T-helper 17 cell (primary cell): ENCODE measurements around the gene CHSY3. TPM values are rescaled to one million over a fixed set of nuclear protein-coding genes. Genes with fewer than 3 reads are reported as not detected.

ENCODE experiments used
- ATAC-seq: fragments of 150-1000 bp; cut with Tn5 transposase; 2 replicates; pipeline ENCODE4 v1.10.0; 2021; ENCODE audit warnings: mild to moderate bottlenecking, moderate library complexity
- DNase-seq, 3 donors: peaks; one replicate each; pipeline versions ENCODE4 v3.0.0 to v3.0.0-alpha.2; 2020 to 2021
- H3K9me3 ChIP-seq: one replicate; pipeline ENCODE4 v1.7.0; 2013; ENCODE audit warnings: low read length, mild to moderate bottlenecking; ENCODE audit not compliant: control insufficient read depth, poor library complexity, severe bottlenecking
- H3K27ac Mint-ChIP-seq: one replicate; pipeline ENCODE4 v1.8.0; 2022; ENCODE audit warnings: mild to moderate bottlenecking, moderate library complexity, mixed read lengths
- H3K27me3 Mint-ChIP-seq: one replicate; pipeline ENCODE4 v1.8.0; 2022; ENCODE audit warnings: mixed read lengths
- H3K36me3 Mint-ChIP-seq: one replicate; pipeline ENCODE4 v1.8.0; 2022; ENCODE audit warnings: low read depth, mixed read lengths
- H3K4me1 Mint-ChIP-seq: one replicate; pipeline ENCODE4 v1.8.0; 2022; ENCODE audit warnings: mild to moderate bottlenecking, mixed read lengths
- H3K4me3 Mint-ChIP-seq: one replicate; pipeline ENCODE4 v1.8.0; 2022; ENCODE audit warnings: mild to moderate bottlenecking, moderate library complexity, mixed read lengths
- total RNA-seq, 4 donors: library from RNA in 2 of 4; stranded (reverse) in 2 of 4; gene quantifications; one replicate each; pipeline ENCODE4 v1.2.3 and lab custom pipeline; 2022 to 2026

The CHSY3 gene
- total RNA-seq, 2 donors from 2014 or later: not detected

GRCh38 chr5:130126746-130127145, 222.5 kb downstream of the CHSY3 start:
- no peaks in the 10 kb centered on the region for H3K9me3 ChIP-seq
- no peak for DNase-seq
- no peak for ATAC-seq
- H3K27me3 Mint-ChIP-seq: peaks cover 6% of the 10 kb centered on the region
- H3K4me1 Mint-ChIP-seq: peaks cover 7% of the 10 kb centered on the region
- no peak overlapping the region for H3K27ac Mint-ChIP-seq
- H3K36me3 Mint-ChIP-seq: no peaks in the 10 kb centered on the region
- no peak overlapping the region for H3K4me3 Mint-ChIP-seq

DNA sequence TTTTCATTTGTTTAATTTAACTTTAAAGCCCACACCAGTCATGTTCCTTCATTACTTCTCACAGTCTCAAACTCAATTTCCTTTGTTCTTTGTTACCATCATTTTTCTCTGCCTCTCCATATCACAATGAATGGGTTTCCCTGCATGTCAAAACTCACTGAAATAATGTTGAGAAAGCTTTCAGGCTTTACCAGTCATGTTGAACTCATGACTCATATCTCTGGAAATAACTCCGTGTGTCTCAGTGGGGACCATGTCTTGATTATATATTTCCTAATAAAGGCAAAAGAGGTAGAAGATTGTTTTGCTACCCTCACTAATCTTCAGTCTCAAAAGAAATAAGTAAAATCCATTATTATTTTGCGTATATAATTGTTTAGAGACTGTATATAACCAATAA, 231.2 kb downstream of the CHSY3 start:
- no peaks in the 10 kb centered on the region for H3K9me3 ChIP-seq
- Mint-ChIP-seq H3K36me3 (no peaks in the 10 kb centered on the region), H3K4me1 (no peaks in the 10 kb centered on the region), H3K27me3 (peaks cover 1% of the 10 kb centered on the region), H3K4me3 (no peak overlapping the region), H3K27ac (no peak overlapping the region)
- DNase-seq (no peak), ATAC-seq (no peak)

GRCh38 chr5:130136300-130136699, 232.0 kb downstream of the CHSY3 start:
- H3K4me3 Mint-ChIP-seq: no peak overlapping the region

DNA sequence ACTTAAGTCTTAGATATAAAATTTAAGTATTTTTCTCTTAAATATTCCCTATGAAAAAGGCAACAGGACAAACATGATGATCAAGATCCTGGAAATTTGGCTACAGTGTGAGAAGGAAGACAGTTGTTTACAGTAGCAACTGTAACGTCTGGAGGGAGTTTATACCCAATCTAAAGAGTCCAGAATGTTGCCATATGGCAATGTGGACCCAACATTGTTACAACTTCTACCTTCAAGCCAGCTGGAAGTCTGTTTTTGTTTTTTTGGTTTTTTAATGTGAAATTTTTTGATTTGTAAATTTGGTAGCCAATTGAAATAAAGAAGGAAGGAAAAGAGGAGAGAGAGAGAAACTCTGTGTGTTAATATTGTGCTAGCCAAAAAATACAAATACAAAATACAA, 233.4 kb downstream of the CHSY3 start:
- ATAC-seq (no peak), DNase-seq (no peak)
- Mint-ChIP-seq H3K27me3 (peaks cover 4% of the 10 kb centered on the region), H3K27ac (no peak overlapping the region), H3K4me3 (no peak overlapping the region), H3K4me1 (no peaks in the 10 kb centered on the region), H3K36me3 (no peaks in the 10 kb centered on the region)
- H3K9me3 ChIP-seq: no peaks in the 10 kb centered on the region

More at GRCh38 chr5:130136300-130136699, 232.0 kb downstream of the CHSY3 start:
- Mint-ChIP-seq H3K4me1 (no peaks in the 10 kb centered on the region), H3K27me3 (no peaks in the 10 kb centered on the region), H3K27ac (no peak overlapping the region), H3K36me3 (no peaks in the 10 kb centered on the region)
- no peaks in the 10 kb centered on the region for H3K9me3 ChIP-seq
- ATAC-seq (no peak), DNase-seq (no peak)

GRCh38 chr5:130138406-130139045, 234.3 kb downstream of the CHSY3 start:
- H3K27me3 Mint-ChIP-seq: peaks cover 4% of the 10 kb centered on the region
- no peaks in the 10 kb centered on the region for H3K9me3 ChIP-seq
- H3K4me1 Mint-ChIP-seq: no peaks in the 10 kb centered on the region
- DNase-seq (no peak), ATAC-seq (no peak)
- H3K27ac Mint-ChIP-seq: no peak overlapping the region
- H3K36me3 Mint-ChIP-seq: no peaks in the 10 kb centered on the region
- no peak overlapping the region for H3K4me3 Mint-ChIP-seq

GRCh38 chr5:130141659-130142320, 237.5 kb downstream of the CHSY3 start:
- Mint-ChIP-seq H3K4me3 (no peak overlapping the region), H3K4me1 (no peaks in the 10 kb centered on the region), H3K27me3 (peaks cover 4% of the 10 kb centered on the region), H3K36me3 (no peaks in the 10 kb centered on the region), H3K27ac (no peak overlapping the region)
- no peaks in the 10 kb centered on the region for H3K9me3 ChIP-seq
- ATAC-seq: no peak
- no peak for DNase-seq

DNA sequence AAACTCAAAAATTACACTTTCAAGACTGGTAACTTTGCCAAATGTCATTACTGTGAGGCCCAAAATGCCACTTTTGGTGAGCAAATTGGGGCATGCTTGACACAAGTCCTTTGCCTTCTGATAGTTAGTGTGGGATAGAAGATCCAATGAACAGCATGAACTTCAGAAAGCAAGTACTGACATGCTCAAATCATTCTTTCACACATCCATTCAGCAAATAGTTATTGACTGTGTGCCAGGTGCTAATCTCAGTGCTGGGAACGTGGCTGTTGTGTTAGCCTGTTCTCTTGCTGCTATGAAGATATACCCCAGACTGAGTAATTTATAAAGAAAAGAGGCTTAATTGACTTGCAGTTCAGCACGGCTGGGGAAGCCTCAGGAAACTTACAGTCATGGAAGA, 247.0 kb downstream of the CHSY3 start:
- DNase-seq (no peak), ATAC-seq (no peak)
- Mint-ChIP-seq H3K36me3 (no peaks in the 10 kb centered on the region), H3K27me3 (no peaks in the 10 kb centered on the region), H3K4me3 (no peak overlapping the region), H3K27ac (no peak overlapping the region), H3K4me1 (no peaks in the 10 kb centered on the region)
- no peaks in the 10 kb centered on the region for H3K9me3 ChIP-seq

DNA sequence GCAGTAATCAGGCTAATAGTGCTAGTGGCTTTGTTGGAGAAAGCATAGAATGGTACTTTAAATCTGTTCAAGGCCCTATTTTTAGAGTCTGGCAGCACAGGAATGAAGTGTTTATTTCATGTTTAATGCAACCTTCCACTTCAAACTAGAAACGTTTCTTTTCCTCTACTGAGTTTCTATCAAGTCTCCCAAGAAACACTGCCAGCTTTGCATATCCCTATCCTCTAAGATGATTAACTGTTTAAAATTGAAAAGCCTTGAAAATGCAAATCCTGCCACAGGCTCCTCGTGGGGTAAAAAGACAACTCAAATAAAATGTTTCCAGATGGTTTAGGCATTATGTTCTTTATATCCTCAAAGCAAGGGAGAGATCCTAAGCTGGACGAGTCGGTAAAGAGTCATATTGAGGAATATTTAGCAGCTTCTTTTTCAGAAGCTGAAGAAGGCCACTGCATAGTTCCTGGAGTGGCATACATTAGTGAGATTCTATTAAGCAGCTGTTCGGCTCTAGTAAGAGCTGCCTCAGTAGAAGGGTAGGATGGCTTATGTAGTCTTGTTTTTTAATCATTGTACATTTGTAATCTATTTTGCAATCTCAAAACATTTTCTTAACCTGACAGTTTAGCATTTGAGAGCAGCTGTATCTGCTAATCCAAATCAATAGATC, 251.2 kb downstream of the CHSY3 start:
- ATAC-seq (no peak), DNase-seq (no peak)
- Mint-ChIP-seq H3K36me3 (no peaks in the 10 kb centered on the region), H3K27ac (no peak overlapping the region), H3K27me3 (no peaks in the 10 kb centered on the region), H3K4me1 (no peaks in the 10 kb centered on the region), H3K4me3 (no peak overlapping the region)
- H3K9me3 ChIP-seq: no peaks in the 10 kb centered on the region

DNA sequence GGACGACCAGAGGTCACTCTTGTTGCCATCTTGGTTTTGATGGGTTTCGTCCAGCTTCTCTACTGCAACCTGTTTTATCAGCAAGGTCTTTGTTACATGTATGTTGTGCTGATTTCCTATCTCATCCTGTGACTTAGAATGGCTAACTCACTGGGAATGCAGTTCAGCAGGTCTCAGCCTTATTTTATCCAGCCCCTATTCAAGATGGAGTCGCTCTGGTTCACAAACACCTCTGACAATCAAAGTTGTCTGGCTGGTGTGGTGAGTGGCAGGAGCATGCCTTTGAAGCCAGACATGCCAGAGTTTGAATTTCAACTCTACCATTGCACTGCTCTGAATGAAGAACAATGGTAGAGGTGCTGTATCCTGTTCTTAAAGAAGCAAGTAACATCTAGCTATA, 253.8 kb downstream of the CHSY3 start:
- H3K4me1 Mint-ChIP-seq: no peaks in the 10 kb centered on the region
- no peaks in the 10 kb centered on the region for H3K36me3 Mint-ChIP-seq
- no peak for DNase-seq
- no peaks in the 10 kb centered on the region for H3K9me3 ChIP-seq
- no peak overlapping the region for H3K4me3 Mint-ChIP-seq
- H3K27ac Mint-ChIP-seq: no peak overlapping the region
- no peaks in the 10 kb centered on the region for H3K27me3 Mint-ChIP-seq
- no peak for ATAC-seq

- DNase-seq (no peak), ATAC-seq (no peak)
- no peak overlapping the region for H3K4me3 Mint-ChIP-seq
- H3K9me3 ChIP-seq: no peaks in the 10 kb centered on the region
- no peak overlapping the region for H3K27ac Mint-ChIP-seq
- H3K36me3 Mint-ChIP-seq: no peaks in the 10 kb centered on the region
- H3K27me3 Mint-ChIP-seq: no peaks in the 10 kb centered on the region
- H3K4me1 Mint-ChIP-seq: no peaks in the 10 kb centered on the region
Observed at GRCh38 chr5:130159968-130160367, 255.7 kb downstream of the CHSY3 start.

DNA sequence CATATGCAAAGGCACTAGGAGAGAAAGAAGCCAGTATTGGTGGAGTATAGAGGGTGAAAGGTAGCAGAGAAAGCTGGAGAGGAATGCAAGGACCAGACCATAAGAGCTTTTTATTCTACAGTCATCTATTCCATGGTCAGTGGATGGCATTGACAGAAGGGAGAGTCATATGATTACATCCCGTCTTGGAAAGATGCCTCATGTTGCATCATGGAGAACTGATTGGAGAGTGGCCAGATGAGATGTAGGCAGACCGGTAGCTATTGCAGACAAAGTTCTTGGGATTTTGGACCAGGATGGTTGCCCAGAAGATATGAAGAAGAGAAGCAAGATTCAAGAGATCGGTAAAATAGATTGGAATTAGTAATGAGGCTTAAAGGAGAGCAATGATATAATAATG, 260.7 kb downstream of the CHSY3 start:
- H3K9me3 ChIP-seq: no peaks in the 10 kb centered on the region
- ATAC-seq (no peak), DNase-seq (no peak)
- Mint-ChIP-seq H3K27me3 (no peaks in the 10 kb centered on the region), H3K4me3 (no peak overlapping the region), H3K27ac (no peak overlapping the region), H3K4me1 (no peaks in the 10 kb centered on the region), H3K36me3 (no peaks in the 10 kb centered on the region)

DNA sequence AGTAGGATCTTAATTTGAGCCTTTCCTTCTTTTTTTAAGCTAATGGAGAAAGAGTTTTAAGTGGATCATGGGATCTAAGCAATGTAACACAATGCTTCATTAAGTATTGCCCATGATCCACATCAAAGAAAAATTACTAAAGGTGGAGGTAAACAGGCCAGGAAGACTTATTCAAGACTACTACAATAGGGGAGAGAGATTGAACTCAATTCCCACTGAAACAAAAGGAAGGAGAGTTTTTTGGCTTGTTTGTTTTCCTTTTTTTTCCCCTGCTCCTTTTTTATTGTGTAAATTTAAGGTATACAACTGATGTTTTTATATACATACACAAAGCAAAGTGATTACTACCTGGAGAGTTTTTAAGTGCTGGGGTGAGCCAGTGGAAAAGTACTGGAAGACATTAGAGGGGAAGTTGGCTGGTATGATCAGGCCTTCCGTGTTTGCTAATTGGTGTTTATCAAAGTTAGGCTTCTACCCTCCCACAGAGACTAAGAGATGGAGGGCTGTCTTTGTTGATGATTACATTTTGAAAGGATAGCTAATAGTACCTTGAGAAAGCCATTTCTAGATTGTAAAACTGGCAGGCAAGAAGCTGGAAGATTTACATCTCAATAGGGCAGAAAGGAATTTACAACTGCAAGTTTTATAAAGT, 262.7 kb downstream of the CHSY3 start:
- H3K27me3 Mint-ChIP-seq: no peaks in the 10 kb centered on the region
- H3K4me1 Mint-ChIP-seq: no peaks in the 10 kb centered on the region

DNA sequence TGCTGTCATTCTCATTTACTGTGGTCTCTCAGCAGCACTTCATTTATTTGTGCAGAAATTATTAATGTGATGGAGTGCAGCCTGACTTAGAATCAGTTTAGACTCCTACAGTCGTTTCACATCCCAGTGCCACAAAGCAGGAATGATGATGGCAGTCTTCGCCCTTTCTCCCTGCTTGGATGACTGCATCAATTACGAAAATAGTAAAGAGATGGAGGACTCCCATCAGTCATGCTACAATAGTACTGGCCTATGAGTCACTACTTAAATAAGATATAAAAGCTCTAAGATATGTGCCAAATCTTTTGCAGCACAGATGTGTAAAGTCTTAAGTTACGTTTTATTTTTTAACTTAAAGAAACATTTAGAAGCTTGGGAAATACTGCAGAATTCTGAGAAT, 263.9 kb downstream of the CHSY3 start:
- Mint-ChIP-seq H3K36me3 (no peaks in the 10 kb centered on the region), H3K27me3 (no peaks in the 10 kb centered on the region), H3K27ac (no peak overlapping the region), H3K4me3 (no peak overlapping the region), H3K4me1 (no peaks in the 10 kb centered on the region)
- DNase-seq: no peak
- H3K9me3 ChIP-seq: no peaks in the 10 kb centered on the region
- ATAC-seq: no peak

More for the DNA sequence above, 262.7 kb downstream of the CHSY3 start:
- DNase-seq (no peak), ATAC-seq (no peak)
- H3K27ac Mint-ChIP-seq: no peak overlapping the region
- H3K36me3 Mint-ChIP-seq: no peaks in the 10 kb centered on the region
- H3K4me3 Mint-ChIP-seq: no peak overlapping the region
- no peaks in the 10 kb centered on the region for H3K9me3 ChIP-seq
